Endothelial cell of umbilical vein (primary cell): Measurements from ENCODE around the gene P2RX4. TPM values are rescaled to one million over a fixed set of nuclear protein-coding genes. Genes with fewer than 3 reads are reported as not detected.
A peak's percentile ranks its signal among the peaks of the same experiment; 100 is the strongest.
"Not testable (repeated sequence)": the region's sequence is repeated elsewhere in the genome, so short reads cannot be mapped to it uniquely, and the experiment has no call there.

Source experiments
- BruUV-seq: library from RNA; stranded (reverse); fragments of 400-500 nt; replicated peaks from 2 replicates; lab custom pipeline; 2021; lab: Mats Ljungman, UMichigan
- CTCF ChIA-PET: fragments of 300-600, 350-600 bp; sonication (Branson Sonifier 250); formaldehyde crosslinking; loops from one replicate; lab custom pipeline; 2021; ENCODE audit warnings: antibody characterized with exemption, inconsistent platforms; lab: Charles Lee
- POLR2A ChIA-PET: fragments of 300-600, 350-600 bp; sonication (Branson Sonifier 250); formaldehyde crosslinking; loops from one replicate; lab custom pipeline; 2021; ENCODE audit warnings: antibody characterized with exemption, inconsistent platforms; lab: Charles Lee
- DNase-seq: peaks from one replicate; pipeline ENCODE4 v3.0.0-alpha.2; 2011; ENCODE audit warnings: low read depth, low spot score
- FAIRE-seq: peaks from 2 replicates; lab custom pipeline; 2011; peaks lifted over from hg19 to GRCh38; lab: Jason Lieb, UNC
- H2AFZ ChIP-seq: 2 replicates; pipeline ENCODE4 v1.6.0; 2012; ENCODE audit warnings: low read depth, low read length, control low read depth, inconsistent platforms
- H3K27ac ChIP-seq: 2 replicates; pipeline ENCODE4 v1.5.1; 2011; ENCODE audit warnings: low read depth, mild to moderate bottlenecking, control low read depth, low read length, moderate library complexity; ENCODE audit not compliant: insufficient read depth
- H3K27me3 ChIP-seq, 2 experiments: 2 replicates each; pipeline versions ENCODE4 v1.6.0 to v1.6.1; 2011; ENCODE audit warnings: low read length in 2 of 2, mixed read lengths in 1 of 2; ENCODE audit not compliant: control insufficient read depth in 2 of 2, insufficient read depth in 2 of 2
- H3K36me3 ChIP-seq, 2 experiments: 2 replicates in 1 of 2; 3 replicates in 1 of 2; pipeline ENCODE4 v1.5.1; 2011; ENCODE audit warnings: low read length in 2 of 2, mild to moderate bottlenecking in 1 of 2, moderate library complexity in 1 of 2; ENCODE audit not compliant: control insufficient read depth in 2 of 2, insufficient read depth in 2 of 2; ENCODE audit errors: extremely low read depth in 1 of 2
- H3K4me1 ChIP-seq: 3 replicates; pipeline ENCODE4 v1.5.1; 2011; ENCODE audit warnings: mild to moderate bottlenecking, low read length; ENCODE audit not compliant: control insufficient read depth, insufficient read depth; ENCODE audit errors: extremely low read depth
- H3K4me2 ChIP-seq: 2 replicates; pipeline ENCODE4 v1.6.1; 2011; ENCODE audit warnings: low read length, control low read depth, mixed read lengths; ENCODE audit not compliant: insufficient read depth
- H3K4me3 ChIP-seq, 3 experiments: fragments of 200-600 bp in 1 of 3; sonication (generic), shearing (Covaris generic) in 1 of 3; replicated peaks in 1 of 3; 2 replicates each; pipeline ENCODE4 v1.5.1; 2011 to 2016; ENCODE audit warnings: control low read depth in 3 of 3, low read length in 3 of 3, mild to moderate bottlenecking in 2 of 3, inconsistent platforms in 1 of 3, low read depth in 1 of 3, moderate library complexity in 1 of 3; ENCODE audit not compliant: insufficient read depth in 1 of 3
- H3K79me2 ChIP-seq: 2 replicates; pipeline ENCODE4 v1.6.0; 2012; ENCODE audit warnings: low read length, inconsistent platforms; ENCODE audit not compliant: control insufficient read depth, insufficient read depth
- H3K9ac ChIP-seq: replicated peaks from 2 replicates; pipeline ENCODE3; 2011; ENCODE audit warnings: low read length, control low read depth; ENCODE audit not compliant: insufficient read depth; ENCODE audit errors: extremely low read depth
- H3K9me1 ChIP-seq: replicated peaks from 3 replicates; pipeline ENCODE4 v1.6.0; 2011; ENCODE audit warnings: mild to moderate bottlenecking, low read length; ENCODE audit not compliant: control insufficient read depth, insufficient read depth; ENCODE audit errors: extremely low read depth
- H3K9me3 ChIP-seq: replicated peaks from 2 replicates; pipeline ENCODE4 v1.5.1; 2012; ENCODE audit warnings: low read length, inconsistent platforms; ENCODE audit not compliant: control insufficient read depth, insufficient read depth
- H4K20me1 ChIP-seq: replicated peaks from 2 replicates; pipeline ENCODE3; 2011; ENCODE audit warnings: mild to moderate bottlenecking, low read length; ENCODE audit not compliant: control insufficient read depth, insufficient read depth; ENCODE audit errors: extremely low read depth
- CTCF ChIP-seq, 2 donors: IDR thresholded peaks; 1 replicate in 1 of 2; 2 replicates in 1 of 2; pipeline ENCODE4 v1.5.1; 2011; ENCODE audit warnings: low read length in 2 of 2, mild to moderate bottlenecking in 2 of 2, moderate library complexity in 2 of 2, control low read depth in 1 of 2, inconsistent platforms in 1 of 2, low read depth in 1 of 2; ENCODE audit not compliant: insufficient read depth in 1 of 2; ENCODE audit errors: extremely low read depth in 1 of 2
- EZH2 ChIP-seq: IDR thresholded peaks from 2 replicates; pipeline ENCODE4 v1.6.1; 2012; ENCODE audit warnings: borderline replicate concordance, low read depth, mild to moderate bottlenecking, moderate library complexity, low read length, inconsistent platforms; ENCODE audit not compliant: severe bottlenecking
- FOS ChIP-seq: IDR thresholded peaks from 2 replicates; pipeline ENCODE4 v1.6.1; 2011; ENCODE audit warnings: mild to moderate bottlenecking, low read length, moderate library complexity, borderline replicate concordance; ENCODE audit not compliant: insufficient read depth
- GATA2 ChIP-seq: IDR thresholded peaks from 2 replicates; pipeline ENCODE4 v1.7.0; 2011; ENCODE audit warnings: low read depth, mild to moderate bottlenecking, moderate library complexity, mixed read lengths, low read length; ENCODE audit not compliant: insufficient read length, insufficient read depth
- JUN ChIP-seq: IDR thresholded peaks from 2 replicates; pipeline ENCODE4 v1.6.1; 2011; ENCODE audit warnings: borderline replicate concordance, low read depth; ENCODE audit not compliant: insufficient read length, insufficient read depth
- MAX ChIP-seq: IDR thresholded peaks from 2 replicates; pipeline ENCODE4 v1.6.1; 2011; ENCODE audit not compliant: insufficient read depth, insufficient read length
- MYC ChIP-seq: IDR thresholded peaks from one replicate; pipeline ENCODE4 v1.6.1; 2011; ENCODE audit warnings: mild to moderate bottlenecking, low read depth, low read length
- POLR2A ChIP-seq: IDR thresholded peaks from 2 replicates; pipeline ENCODE4 v1.6.1; 2012; ENCODE audit warnings: low read depth, mild to moderate bottlenecking, control low read depth, low read length
- POLR2AphosphoS5 ChIP-seq: IDR thresholded peaks from 2 replicates; pipeline ENCODE4 v1.6.1; 2012; ENCODE audit warnings: low read depth, mild to moderate bottlenecking, control low read depth, low read length, moderate library complexity; ENCODE audit not compliant: insufficient read depth
- dilution Hi-C: fragments of 300-500 bp; cut with MboI; formaldehyde crosslinking; loops from one replicate; pipeline ENCODE4 v1.15.0; 2019; ENCODE audit warnings: low sequenced_read_pairs; ENCODE audit not compliant: extremely low pct_ligation_motif_present
- intact Hi-C: fragments of 100-400 bp; cut with micrococcal nuclease; formaldehyde crosslinking; loops from one replicate; pipeline ENCODE4 v1.10.0; 2022
- polyA plus RNA-seq, 4 experiments: library from polyadenylated mRNA; depleted of rRNA in 3 of 4; stranded (reverse) in 3 of 4; unstranded in 1 of 4; fragments of >200 nt; gene quantifications; 2 replicates each; pipeline versions ENCODE4 v1.2.1 to v1.2.3, GENCODE V29; 2011 to 2012; ENCODE audit warnings: missing spikeins in 1 of 4
- total RNA-seq: library from RNA; stranded (reverse); gene quantifications from 2 replicates; pipeline ENCODE4 v1.2.3, GENCODE V29; 2021

Gene P2RX4
- total and polyA plus RNA-seq, 2 donors (not counting 3 experiments of a cell fraction or from before 2014, with no cell fraction given): 92.8 to 116 TPM

- FAIRE-seq, H3K27me3 ChIP-seq, dilution Hi-C loops, H3K9ac ChIP-seq, intact Hi-C loops, DNase-seq, H2AFZ ChIP-seq, H3K4me3 ChIP-seq, H3K4me2 ChIP-seq, H3K36me3 ChIP-seq, H3K27ac ChIP-seq, H3K79me2 ChIP-seq, POLR2A ChIA-PET, H3K9me1 ChIP-seq, H4K20me1 ChIP-seq, H3K9me3 ChIP-seq, BruUV-seq: not testable (repeated sequence)
- CTCF ChIA-PET: interaction anchor here (0.8 kb wide), 1 partner anchor 11 kb away, joined by 4 read pairs; no protein-coding TSS in a partner anchor
- H3K4me1 ChIP-seq: peaks cover 14% of the 10 kb centered on the region
Measured at GRCh38 chr12:121208571-121208970, 1.4 kb upstream of the P2RX4 start.

GRCh38 chr12:121209221-121209620 is 708 bp upstream of the P2RX4 start:
- no peaks in the 10 kb centered on the region for H3K9me3 ChIP-seq
- H4K20me1 ChIP-seq: no peaks in the 10 kb centered on the region
- peak overlapping the region; percentile 94 for H3K9ac ChIP-seq
- FAIRE-seq (no peak), DNase-seq (no peak)
- TSS peak; percentile 25 for BruUV-seq
- no peak overlapping the region for H3K4me2 ChIP-seq
- TF ChIP-seq MYC (no peak), POLR2A (no peak), CTCF (IDR thresholded peaks at IDR 0.05; ENCODE audit: extremely low read depth in 1 of 2, insufficient read depth in 1 of 2, low read depth in 1 of 2, low read length in 2 of 2) (no peak), GATA2 (no peak), FOS (no peak), EZH2 (no peak), JUN (no peak), MAX (no peak), POLR2AphosphoS5 (no peak)
- H3K27ac ChIP-seq: no peak overlapping the region
- ChIA-PET POLR2A (no interaction called here), CTCF (no interaction called here)
- intact Hi-C loops (no loop called here), dilution Hi-C loops (no loop called here)
- H3K27me3 ChIP-seq: no peaks in the 10 kb centered on the region
- peaks cover 17% of the 10 kb centered on the region for H3K4me1 ChIP-seq
- no peak overlapping the region for H2AFZ ChIP-seq
- H3K4me3 ChIP-seq: no peak overlapping the region
- no peaks in the 10 kb centered on the region for H3K79me2 ChIP-seq
- no peaks in the 10 kb centered on the region for H3K9me1 ChIP-seq
- no peaks in the 10 kb centered on the region for H3K36me3 ChIP-seq
